ENCODE measurements around the gene CCBE1. TPM values are rescaled to one million over a fixed set of nuclear protein-coding genes. Genes with fewer than 3 reads are reported as not detected.

CCBE1 gene
- total and polyA plus RNA-seq, 2 of the 4 experiments (the other 2 are of a cell fraction) = 64.8 to 148 TPM

- no peaks in the 10 kb centered on the region for H3K36me3 ChIP-seq (ENCODE audit: control insufficient read depth, insufficient read depth, low read length)
- H3K4ac ChIP-seq (ENCODE audit: low read depth, low read length) = no peak overlapping the region
- DNase-seq (no peak), ATAC-seq (ENCODE audit: low read depth) (no peak)
- no peak overlapping the region for H3K4me2 ChIP-seq (ENCODE audit: low read depth, low read length)
- no peaks in the 10 kb centered on the region for H3K9me3 ChIP-seq (ENCODE audit: control insufficient read depth, insufficient read depth, low read length)
- 57% methylated on average over 3 of the region's 8 CpGs; no CpG with 5 or more reads in 1 of the 2 experiments for WGBS, 2 experiments (ENCODE audit: extremely low coverage in 2 of 2, insufficient read length in 1 of 2)
- in situ Hi-C loops (cut with MboI; ENCODE audit: low sequenced_read_pairs) (no loop called here), intact Hi-C loops (cut with micrococcal nuclease) (no loop called here), dilution Hi-C loops (cut with HindIII; ENCODE audit: low sequenced_read_pairs, unreplicated experiment) (no loop called here)
- H3K9me1 ChIP-seq (ENCODE audit: insufficient read depth, low read length) = no peaks in the 10 kb centered on the region
- no peaks in the 10 kb centered on the region for H3K79me1 ChIP-seq (ENCODE audit: low read depth in 1 of 2, low read length in 2 of 2)
- H2BK20ac ChIP-seq (ENCODE audit: low read depth, low read length) = no peak overlapping the region
- H4K91ac ChIP-seq (ENCODE audit: insufficient read depth, low read depth, low read length) = no peak overlapping the region
- H4K5ac ChIP-seq (ENCODE audit: low read depth, low read length) = no peak overlapping the region
- no peak overlapping the region for H2BK120ac ChIP-seq (ENCODE audit: low read depth, low read length)
- H3K9ac ChIP-seq (ENCODE audit: low read depth, low read length) = no peak overlapping the region
- H2AK9ac ChIP-seq (replicated peaks; ENCODE audit: low read depth, low read length, poor library complexity) = no peak overlapping the region
- H3K18ac ChIP-seq (ENCODE audit: low read depth, low read length) = no peak overlapping the region
- no peak overlapping the region for H2AFZ ChIP-seq (replicated peaks; ENCODE audit: low read length, poor library complexity)
- no peak overlapping the region for H2BK15ac ChIP-seq (ENCODE audit: low read depth, low read length)
- H3K56ac ChIP-seq (ENCODE audit: extremely low read depth, insufficient read depth, low read length) = no peak overlapping the region
- peaks cover 7% of the 10 kb centered on the region for H3K27me3 ChIP-seq (ENCODE audit: control insufficient read depth, insufficient read depth, low read length)
- H3K4me1 ChIP-seq (ENCODE audit: control insufficient read depth, insufficient read depth, low read length) = no peaks in the 10 kb centered on the region
- H3K4me3 ChIP-seq (ENCODE audit: insufficient read depth, low read depth, low read length) = no peak overlapping the region
- H2BK5ac ChIP-seq (ENCODE audit: low read depth, low read length, poor library complexity, severe bottlenecking) = no peak overlapping the region
- POLR2A ChIA-PET (ENCODE audit: unreplicated experiment) = no interaction called here
- no peak overlapping the region for H4K8ac ChIP-seq (ENCODE audit: low read depth in 2 of 2, low read length in 2 of 2)
- H3K23ac ChIP-seq (ENCODE audit: low read depth, low read length) = no peak overlapping the region
- H3K14ac ChIP-seq (replicated peaks; ENCODE audit: low read depth, low read length) = no peak overlapping the region
- CTCF ChIA-PET = no interaction called here
- no peak overlapping the region for H3K27ac ChIP-seq (ENCODE audit: insufficient read depth, low read length)
- H2AK5ac ChIP-seq (ENCODE audit: low read depth, low read length) = no peak overlapping the region
- no TSS peak for BruUV-seq (replicated peaks)
- TF ChIP-seq MAZ (IDR thresholded peaks at IDR 0.05; ENCODE audit: borderline replicate concordance, low read depth, low read length) (no peak), ELK1 (IDR thresholded peaks at IDR 0.05; ENCODE audit: borderline replicate concordance, low read depth, low read length) (no peak), RAD21 (IDR thresholded peaks at IDR 0.05; ENCODE audit: low read length) (no peak), RFX5 (IDR thresholded peaks at IDR 0.05; ENCODE audit: low read depth, low read length) (no peak), USF2 (IDR thresholded peaks at IDR 0.05; ENCODE audit: low read depth, low read length) (no peak), BHLHE40 (IDR thresholded peaks at IDR 0.05; ENCODE audit: low read depth, low read length) (no peak)
- H4K20me1 ChIP-seq (ENCODE audit: insufficient read depth, low read length) = no peaks in the 10 kb centered on the region
Observed at GRCh38 chr18:59414111-59414653, 283.0 kb downstream of the CCBE1 start.

Measured in IMR-90 (cell line).